M059J (cell line): ENCODE measurements around the gene SERPINB10. TPM values are rescaled to one million over a fixed set of nuclear protein-coding genes. Genes with fewer than 3 reads are reported as not detected.
A peak's percentile ranks its signal among the peaks of the same experiment; 100 is the strongest.

Experiments used
- DNase-seq: peaks from one replicate; pipeline ENCODE4 v3.0.0-alpha.2; 2012; ENCODE audit warnings: low read depth
- total RNA-seq: library from RNA; depleted of rRNA; stranded (reverse); fragments of >200 nt; shearing (Covaris generic); gene quantifications from 2 replicates; pipeline ENCODE4 v1.2.3, GENCODE V29; 2014; rRNA removed

Gene SERPINB10
- not detected in 2 replicates for total RNA-seq

- no peak for DNase-seq
Observed at GRCh38 chr18:63907664-63908063, at the start of gene SERPINB10. SERPINB10 (plus strand) TSS chr18:63907958; CDS start chr18:63915511, 7,553 bp downstream.

GRCh38 chr18:63858456-63858855 lies 49.3 kb upstream of the SERPINB10 start:
- no peak for DNase-seq

GRCh38 chr18:63859781-63860475 lies 47.8 kb upstream of the SERPINB10 start:
- DNase-seq, result no peak

- DNase-seq, result no peak
Observed at GRCh38 chr18:63860531-63860930, 47.2 kb upstream of the SERPINB10 start.

- no peak for DNase-seq
Observed at GRCh38 chr18:63867368-63868125, 40.2 kb upstream of the SERPINB10 start.

- no peak for DNase-seq
Observed at GRCh38 chr18:63868546-63868945, 39.2 kb upstream of the SERPINB10 start.

- peak; percentile 98 for DNase-seq
Observed at GRCh38 chr18:63869374-63869773, 38.4 kb upstream of the SERPINB10 start.

GRCh38 chr18:63869851-63870250 lies 37.9 kb upstream of the SERPINB10 start:
- peak; percentile 82 for DNase-seq

- DNase-seq, result no peak
Observed at GRCh38 chr18:63871836-63872235, 35.9 kb upstream of the SERPINB10 start.

- no peak for DNase-seq
Observed at GRCh38 chr18:63872586-63872985, 35.2 kb upstream of the SERPINB10 start.

- peak; percentile 57 for DNase-seq
Observed at GRCh38 chr18:63878343-63878742, 29.4 kb upstream of the SERPINB10 start.

GRCh38 chr18:63878925-63879324 lies 28.8 kb upstream of the SERPINB10 start:
- DNase-seq, result no peak

GRCh38 chr18:63879709-63880108 lies 28.0 kb upstream of the SERPINB10 start:
- DNase-seq, result peak; percentile 82

GRCh38 chr18:63881851-63882250 lies 25.9 kb upstream of the SERPINB10 start:
- peak; percentile 55 for DNase-seq

- peak; percentile 100 for DNase-seq
Observed at GRCh38 chr18:63882333-63883141, 25.2 kb upstream of the SERPINB10 start.

GRCh38 chr18:63883617-63884016 lies 24.1 kb upstream of the SERPINB10 start:
- peak; percentile 30 for DNase-seq

- peak; percentile 70 for DNase-seq
Observed at GRCh38 chr18:63887424-63887823, 20.3 kb upstream of the SERPINB10 start, which contains the start of gene SERPINB2. SERPINB2 (plus strand) TSS chr18:63887705; CDS start chr18:63891445, 3,740 bp downstream.

- DNase-seq, result peak; percentile 45
Observed at GRCh38 chr18:63888470-63889190, 19.1 kb upstream of the SERPINB10 start.

GRCh38 chr18:63889626-63890025 lies 18.1 kb upstream of the SERPINB10 start:
- no peak for DNase-seq

- no peak for DNase-seq
Observed at GRCh38 chr18:63890237-63890949, 17.4 kb upstream of the SERPINB10 start.

- DNase-seq, result peak; percentile 65
Observed at GRCh38 chr18:63890950-63891304, 16.8 kb upstream of the SERPINB10 start.
